Stimulated activated CD8-positive, alpha-beta memory T cell treated with anti-CD3 and anti-CD28 coated beads, Interleukin-7, amount 100 ng/mL, for 48 hours (primary cell): ENCODE results near the gene SLC35E2B.
A peak's percentile ranks its signal among the peaks of the same experiment; 100 is the strongest.

Experiments
- DNase-seq, 2 donors: peaks; one replicate each; pipeline ENCODE4 v3.0.0-alpha.2; 2020; ENCODE audit warnings: low read depth in 1 of 2; ENCODE audit errors: extremely low read depth in 1 of 2

The SLC35E2B gene

DNA sequence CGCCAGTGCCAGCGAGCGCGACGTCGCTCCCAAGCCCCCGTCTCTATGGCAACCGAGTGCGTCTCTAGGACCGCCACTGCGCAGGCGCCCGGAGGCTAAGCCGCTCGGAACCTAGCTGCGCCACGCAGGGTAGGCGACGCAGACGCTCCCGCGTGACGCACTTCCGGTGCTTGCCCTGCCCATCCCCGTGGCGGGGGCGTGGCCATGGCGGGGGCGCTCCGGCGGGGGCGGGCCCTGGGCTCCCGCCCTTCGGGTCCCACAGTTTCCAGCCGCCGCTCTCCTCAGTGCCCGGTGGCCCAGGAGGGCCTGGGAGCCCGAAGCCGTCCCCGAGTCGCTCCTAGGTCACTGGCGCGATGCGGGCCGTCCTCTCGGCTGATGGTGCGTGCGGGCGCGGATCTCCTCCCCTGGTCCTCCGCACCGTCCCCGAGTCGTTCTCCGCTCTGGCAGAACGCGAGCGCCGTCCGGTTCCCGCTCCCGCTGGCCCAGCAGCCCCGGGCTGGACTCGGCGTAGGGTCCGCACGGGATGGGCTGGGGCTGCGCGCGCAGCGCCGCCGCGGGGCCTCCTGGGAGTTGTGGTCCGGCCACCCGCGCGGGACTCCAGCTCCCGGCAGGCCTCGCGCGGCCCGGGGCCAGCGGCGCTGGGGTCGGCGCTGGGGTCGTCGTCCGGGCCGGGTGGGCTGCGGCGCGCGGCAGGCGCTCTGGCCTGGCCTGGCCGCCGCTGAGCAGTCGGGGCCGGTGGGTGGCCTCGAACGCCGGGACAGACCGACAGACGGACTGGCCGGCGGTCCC lies 77.1 kb downstream of the SLC35E2B start, which contains the start of gene MIB2:
MIB2 (plus strand) TSS at position 245 of the 789 bp plus-strand sequence. CDS start 7,953 bp downstream, outside the sequence.
- DNase-seq = peak; percentile 91 to 94

- no peak for DNase-seq
Measured at GRCh38 chr1:1614954-1615255, 77.7 kb downstream of the SLC35E2B start.

DNA sequence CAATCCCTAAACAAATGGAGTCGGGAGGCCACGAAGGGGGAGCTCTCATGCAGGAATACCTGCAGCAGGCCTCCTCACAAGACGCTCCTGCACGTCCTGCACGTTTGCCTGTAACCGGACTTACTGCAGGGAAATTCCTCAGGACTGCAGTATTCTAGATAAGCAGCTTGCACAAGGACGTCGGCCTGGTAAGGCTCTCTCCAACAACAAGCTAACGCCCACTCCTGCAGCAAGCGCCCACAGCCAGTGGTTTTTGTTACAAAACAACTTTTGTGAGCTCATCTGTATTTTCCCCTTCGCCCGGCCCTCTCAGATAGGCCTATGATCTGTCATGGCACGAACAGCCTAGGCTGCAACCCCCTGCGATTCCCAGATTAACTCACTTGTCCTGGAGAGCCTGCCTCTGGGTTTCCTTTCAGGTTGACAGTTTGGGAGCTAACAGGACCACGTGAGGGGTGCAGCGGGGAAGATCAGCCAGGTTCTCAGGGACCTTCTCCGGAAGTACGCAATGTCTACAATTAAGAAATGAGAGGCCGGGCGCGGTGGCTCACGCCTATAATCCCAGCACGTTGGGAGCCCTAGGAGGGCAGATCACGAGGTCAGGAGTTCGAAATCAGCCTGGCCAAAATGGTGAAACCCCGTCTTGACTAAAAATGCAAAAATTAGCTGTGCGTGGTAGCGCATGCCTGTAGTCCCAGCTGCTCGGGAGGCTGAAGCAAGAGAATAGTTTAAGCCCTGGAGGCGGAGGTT lies 78.2 kb downstream of the SLC35E2B start:
- DNase-seq = peak in 1 of 2 donors; percentile 50

DNA sequence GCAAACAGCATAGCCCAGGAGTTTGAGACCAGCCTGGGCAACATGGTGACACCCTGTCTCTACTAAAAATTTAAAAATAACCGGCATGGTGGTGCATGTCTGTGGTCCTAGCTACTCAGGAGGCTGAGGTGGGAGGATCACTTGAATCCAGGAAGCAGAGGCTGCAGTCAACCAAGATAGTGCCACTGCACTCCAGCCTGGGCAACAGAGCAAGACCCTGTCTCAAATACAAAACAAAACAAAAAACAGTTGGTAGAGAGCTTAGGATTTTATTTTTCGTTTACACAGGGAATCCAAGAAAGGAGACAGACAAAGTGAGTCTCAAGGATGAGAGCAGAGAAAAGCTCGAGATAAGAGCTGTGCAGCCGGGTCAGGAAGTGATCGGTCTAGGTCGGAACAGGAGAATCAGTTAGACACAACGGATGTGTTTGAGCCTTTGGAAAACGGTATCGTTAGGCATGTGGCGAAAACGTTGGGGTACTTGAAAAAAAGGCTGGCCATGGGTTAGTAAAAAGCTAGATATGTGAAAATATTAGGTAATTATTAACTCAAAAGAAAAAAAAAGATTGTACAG lies 79.0 kb downstream of the SLC35E2B start:
- DNase-seq = no peak

DNA sequence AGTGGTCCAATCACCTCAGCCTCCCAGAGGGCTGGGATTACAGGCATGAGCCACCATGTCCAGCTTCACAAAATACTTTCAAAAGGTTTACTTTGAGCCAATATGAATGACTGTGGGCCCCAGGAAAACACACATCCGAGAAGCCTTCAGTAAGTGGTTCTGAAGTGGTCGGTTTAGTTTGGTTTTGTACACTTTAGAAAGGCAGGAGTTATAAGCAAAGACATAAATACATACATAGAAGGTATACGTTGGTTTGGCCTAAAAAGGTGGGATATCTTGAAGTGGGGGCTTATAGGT lies 80.5 kb downstream of the SLC35E2B start:
- no peak for DNase-seq

DNA sequence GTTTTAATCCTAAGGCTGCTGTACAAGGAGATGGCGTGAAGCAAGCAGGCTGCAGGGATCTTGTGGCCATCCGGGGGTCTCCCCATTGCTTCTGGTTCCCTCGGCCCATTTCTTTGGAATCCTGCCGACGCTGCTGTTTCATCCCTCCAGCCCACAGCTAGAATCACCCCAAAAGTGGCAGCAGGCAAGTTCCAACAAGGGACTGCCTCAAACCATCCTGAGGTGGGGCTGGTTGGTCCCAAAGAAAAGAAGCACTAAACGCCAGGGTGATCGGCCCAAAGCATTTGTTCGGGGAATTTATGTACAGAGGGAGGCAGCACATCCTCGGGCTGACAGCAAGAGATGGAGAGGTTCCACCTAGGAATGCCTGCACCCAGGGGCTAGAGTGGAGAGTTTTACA lies 81.8 kb downstream of the SLC35E2B start:
- no peak for DNase-seq

- DNase-seq = no peak
Measured at GRCh38 chr1:1609822-1610485, 82.6 kb downstream of the SLC35E2B start.
